DMS153 (cell line): ENCODE results near the gene LRRC27.
"Not testable (repeated sequence)": the region's sequence is repeated elsewhere in the genome, so short reads cannot be mapped to it uniquely, and the experiment has no call there.

Experiments used
- DNase-seq: peaks from one replicate; lab custom pipeline; 2025; lab: John Stamatoyannopoulos, UW

LRRC27 gene

GRCh38 chr10:132374612-132375011, 42.6 kb downstream of the LRRC27 start:
- DNase-seq, result no peak

GRCh38 chr10:132375116-132375794, 43.3 kb downstream of the LRRC27 start:
- no peak for DNase-seq

GRCh38 chr10:132375795-132376297, 43.9 kb downstream of the LRRC27 start:
- no peak for DNase-seq

GRCh38 chr10:132376394-132376851, 44.4 kb downstream of the LRRC27 start:
- peak; percentile 33 for DNase-seq

- DNase-seq, result no peak
Observed at GRCh38 chr10:132377326-132377725, 45.3 kb downstream of the LRRC27 start.

GRCh38 chr10:132379026-132379425, 47.0 kb downstream of the LRRC27 start:
- not testable (repeated sequence) for DNase-seq

- DNase-seq, result not testable (repeated sequence)
Observed at GRCh38 chr10:132380986-132381385, 49.0 kb downstream of the LRRC27 start.

- DNase-seq, result no peak
Observed at GRCh38 chr10:132381741-132382140, 49.7 kb downstream of the LRRC27 start.

- no peak for DNase-seq
Observed at GRCh38 chr10:132382231-132382922, 50.4 kb downstream of the LRRC27 start.

- peak; percentile 56 for DNase-seq
Observed at GRCh38 chr10:132383101-132383500, 51.1 kb downstream of the LRRC27 start.

GRCh38 chr10:132383751-132384196, 51.8 kb downstream of the LRRC27 start:
- DNase-seq, result peak; percentile 53

- no peak for DNase-seq
Observed at GRCh38 chr10:132384618-132385388, 52.8 kb downstream of the LRRC27 start.

GRCh38 chr10:132385389-132385667, 53.3 kb downstream of the LRRC27 start:
- DNase-seq, result no peak

GRCh38 chr10:132385721-132386418, 53.9 kb downstream of the LRRC27 start:
- no peak for DNase-seq

GRCh38 chr10:132386419-132386831, 54.4 kb downstream of the LRRC27 start:
- no peak for DNase-seq

- not testable (repeated sequence) for DNase-seq
Observed at GRCh38 chr10:132386896-132387295, 54.9 kb downstream of the LRRC27 start.

- DNase-seq, result no peak
Observed at GRCh38 chr10:132387764-132388210, 55.8 kb downstream of the LRRC27 start.

GRCh38 chr10:132388891-132389432, 57.0 kb downstream of the LRRC27 start:
- DNase-seq, result no peak

- DNase-seq, result peak; percentile 57
Observed at GRCh38 chr10:132389433-132390169, 57.6 kb downstream of the LRRC27 start.

- no peak for DNase-seq
Observed at GRCh38 chr10:132390170-132390920, 58.4 kb downstream of the LRRC27 start.
